Amniotic epithelial cell (primary cell): ENCODE measurements around the gene MTA3.
"Not testable (repeated sequence)": the region's sequence is repeated elsewhere in the genome, so short reads cannot be mapped to it uniquely, and the experiment has no call there.

ENCODE experiments used
- DNase-seq: peaks from one replicate; pipeline ENCODE4 v3.0.0-alpha.2; 2010; ENCODE audit warnings: low read depth

Gene MTA3

GRCh38 chr2:42663106-42663780 is 94.8 kb downstream of the MTA3 start:
- DNase-seq, result peak; percentile 66

GRCh38 chr2:42663828-42664227 is 95.4 kb downstream of the MTA3 start:
- no peak for DNase-seq

- DNase-seq, result no peak
These were observed 105.7 kb downstream of the MTA3 start for GRCh38 chr2:42673989-42674579.

DNA sequence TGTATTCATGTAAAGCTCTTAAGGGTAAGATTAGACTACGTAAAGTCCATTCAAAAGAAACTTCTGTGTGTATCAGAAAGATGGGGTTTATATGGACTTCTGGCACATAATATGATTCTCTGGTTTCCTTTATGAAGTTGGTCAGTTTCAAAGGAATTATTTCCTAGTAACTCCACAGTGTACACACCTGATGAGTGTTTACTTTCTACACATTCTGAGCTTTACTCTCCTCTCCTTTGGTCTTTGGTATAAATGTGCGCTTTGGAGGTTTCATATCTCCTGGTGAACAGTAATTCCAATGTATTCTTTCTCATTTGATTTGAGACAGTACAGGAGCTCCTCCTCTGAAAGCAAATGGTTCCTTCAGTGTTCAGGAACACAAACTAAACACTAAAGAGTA is 107.4 kb downstream of the MTA3 start:
- no peak for DNase-seq

GRCh38 chr2:42685303-42685702 is 116.9 kb downstream of the MTA3 start:
- no peak for DNase-seq

DNA sequence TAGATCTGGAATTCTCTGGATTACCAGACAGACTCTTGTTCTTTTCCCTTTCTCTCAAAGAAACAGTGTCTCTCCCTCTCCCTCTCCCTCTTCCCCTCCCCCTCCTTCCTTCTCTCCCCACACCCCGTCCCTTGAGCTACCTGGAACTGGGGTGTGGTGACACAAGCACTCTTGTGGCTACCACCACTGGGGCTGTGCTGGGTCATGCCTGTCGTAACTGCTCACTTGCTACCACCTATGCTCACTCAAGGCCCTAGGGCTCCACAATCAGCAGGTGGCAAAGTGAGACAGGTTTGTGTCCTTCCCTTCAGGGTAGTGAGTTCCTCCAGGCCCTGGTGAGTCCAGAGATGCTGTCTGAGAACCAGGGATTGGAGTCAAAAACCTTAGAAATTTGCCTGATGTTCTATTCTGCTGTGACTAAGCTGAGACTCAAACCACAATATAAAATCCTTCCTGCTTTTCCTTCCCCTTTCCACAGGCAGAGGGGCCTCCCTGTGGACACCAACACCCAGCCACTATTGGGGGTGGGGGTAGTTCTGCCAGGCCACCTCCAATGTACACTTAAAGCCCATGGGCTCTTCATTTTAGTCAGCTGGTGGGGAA is 124.7 kb downstream of the MTA3 start:
- DNase-seq, result peak; percentile 7

- no peak for DNase-seq
These were observed 125.5 kb downstream of the MTA3 start for GRCh38 chr2:42693688-42694479.

DNA sequence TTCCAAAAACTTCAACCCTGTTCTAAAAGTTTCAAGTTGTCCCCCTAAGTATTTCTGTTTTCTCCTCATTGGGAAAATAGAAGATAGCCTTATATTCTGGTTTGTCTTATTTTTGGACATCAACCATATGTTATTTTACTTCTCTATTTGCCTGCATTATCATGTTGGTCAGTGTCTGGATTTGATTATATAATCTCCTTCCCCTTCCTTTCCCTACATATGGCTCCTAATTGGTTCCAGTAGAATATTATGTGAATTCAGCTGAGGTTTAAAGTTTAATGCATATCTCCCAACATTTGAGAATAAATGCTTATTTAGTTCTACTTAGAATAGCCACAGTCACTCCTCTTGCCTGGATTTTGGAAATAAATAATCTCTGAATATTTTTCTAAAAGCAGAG is 128.6 kb downstream of the MTA3 start:
- DNase-seq, result no peak

- no peak for DNase-seq
These were observed 130.5 kb downstream of the MTA3 start for GRCh38 chr2:42698940-42699339.

DNA sequence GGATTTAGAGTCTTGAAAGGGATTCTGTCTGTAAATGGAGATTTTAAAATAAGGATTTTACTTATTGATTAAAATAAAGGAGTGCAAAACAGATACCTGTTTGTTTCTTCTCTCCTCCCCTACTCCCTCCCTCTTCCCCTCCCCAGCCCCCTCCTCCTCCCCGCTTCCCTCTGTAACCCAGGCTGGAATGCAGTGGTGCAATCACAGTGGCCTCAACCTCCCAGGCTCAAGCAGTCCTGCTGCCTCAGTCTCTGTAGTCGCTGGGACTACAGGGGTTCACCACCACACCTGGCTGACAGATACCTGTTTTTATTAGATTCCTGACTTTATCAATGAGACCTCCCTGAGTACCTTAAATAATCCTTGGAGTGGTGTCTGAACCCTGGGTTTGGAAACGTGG is 138.4 kb downstream of the MTA3 start:
- DNase-seq, result peak; percentile 57

DNA sequence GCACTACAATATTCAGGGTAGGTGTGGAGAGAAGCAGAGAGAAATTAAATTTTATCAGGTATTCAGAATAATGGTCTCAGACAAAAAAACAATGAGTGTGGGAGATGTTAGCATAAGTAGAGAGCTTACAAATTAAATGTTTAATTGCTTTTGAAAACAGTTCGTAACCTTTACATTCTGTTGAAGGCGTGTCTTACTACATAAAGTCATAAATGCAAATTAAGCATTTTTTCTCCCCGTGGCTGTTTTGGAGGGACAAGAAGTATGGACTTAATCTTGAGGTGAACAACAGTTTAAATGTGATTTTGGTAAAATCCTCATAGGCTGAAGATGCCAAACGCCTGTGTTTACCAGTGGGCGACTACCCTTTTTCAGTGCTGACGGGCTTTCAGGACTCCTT is 139.7 kb downstream of the MTA3 start:
- no peak for DNase-seq

DNA sequence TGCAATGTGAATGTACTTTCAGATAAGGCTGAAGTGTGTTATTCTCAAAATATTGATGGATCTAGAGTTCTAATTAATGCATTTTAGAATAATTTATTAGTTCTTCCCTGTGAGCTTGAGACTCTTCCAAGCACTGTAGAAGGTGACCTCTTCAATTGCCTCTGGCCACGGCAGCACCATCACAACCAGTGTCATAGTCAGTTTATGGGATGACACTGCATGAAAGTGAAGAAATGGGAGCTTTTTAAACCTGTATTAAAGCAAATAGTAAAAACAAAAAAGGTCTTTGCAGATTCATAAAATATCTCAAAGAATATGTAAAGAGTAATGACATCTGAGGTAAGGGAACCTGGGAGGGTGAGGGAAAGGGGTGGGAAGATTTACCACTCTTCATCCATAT is 143.5 kb downstream of the MTA3 start:
- no peak for DNase-seq

GRCh38 chr2:42712934-42713333 is 144.5 kb downstream of the MTA3 start:
- no peak for DNase-seq

DNA sequence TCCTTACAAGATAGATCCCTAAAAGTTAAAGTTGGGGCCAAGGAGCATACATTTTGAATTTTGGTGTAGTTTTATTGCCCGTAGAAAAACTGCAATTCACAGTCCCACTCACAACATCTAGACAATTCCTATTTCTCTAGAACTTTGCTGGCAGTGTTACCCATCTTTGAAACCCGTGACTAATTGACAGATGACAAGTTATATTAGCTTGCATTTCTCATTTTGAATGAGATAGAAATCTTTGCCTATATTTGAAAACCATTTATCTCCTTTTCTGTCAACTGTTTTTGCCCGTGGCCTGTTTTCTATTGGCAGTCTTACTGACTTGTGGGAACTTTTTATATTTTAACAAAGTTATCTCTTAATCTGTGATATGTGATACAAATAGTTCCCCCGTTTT is 145.5 kb downstream of the MTA3 start:
- no peak for DNase-seq

- no peak for DNase-seq
These were observed 146.3 kb downstream of the MTA3 start for GRCh38 chr2:42714686-42715085.

- DNase-seq, result no peak
These were observed 153.5 kb downstream of the MTA3 start for GRCh38 chr2:42721898-42722297.

DNA sequence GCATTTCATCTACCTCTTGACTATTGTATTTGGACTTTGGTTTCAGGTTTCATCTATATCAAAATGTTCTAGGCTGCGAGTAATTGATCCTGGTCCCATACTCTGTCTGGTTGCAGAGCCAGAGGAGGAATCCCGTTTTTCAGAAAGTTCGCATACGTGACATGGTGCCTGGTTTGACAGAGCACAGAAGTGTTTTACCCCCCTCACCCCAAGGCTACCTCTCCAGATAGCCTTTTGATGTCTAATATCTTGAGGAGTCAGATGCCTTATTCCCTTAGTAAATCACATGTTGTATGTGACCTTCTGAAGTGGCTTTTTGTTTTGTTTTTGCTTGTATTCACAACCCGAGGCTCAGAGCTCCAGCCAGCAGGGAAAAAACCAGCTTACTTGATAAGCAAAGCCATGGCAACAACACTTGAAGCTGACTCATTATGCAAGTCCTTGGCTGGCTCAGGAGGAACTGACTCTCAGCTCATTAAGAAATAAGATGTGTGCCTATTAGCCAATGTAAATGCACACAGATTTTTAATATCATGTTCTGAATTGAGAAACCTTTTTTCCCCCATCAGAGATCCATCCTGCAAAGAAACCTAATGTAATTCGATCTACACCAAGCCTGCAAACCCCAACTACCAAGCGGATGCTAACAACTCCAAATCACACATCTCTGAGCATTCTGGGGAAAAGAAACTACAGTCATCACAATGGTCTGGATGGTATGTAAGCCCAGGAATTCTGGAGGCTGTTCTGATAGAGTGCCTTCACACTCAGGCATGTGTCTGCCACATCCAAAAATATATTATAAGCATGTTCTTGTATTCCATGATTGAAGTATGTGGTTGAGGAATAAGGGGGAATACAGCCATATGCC is 154.1 kb downstream of the MTA3 start:
- DNase-seq, result peak; percentile 97

DNA sequence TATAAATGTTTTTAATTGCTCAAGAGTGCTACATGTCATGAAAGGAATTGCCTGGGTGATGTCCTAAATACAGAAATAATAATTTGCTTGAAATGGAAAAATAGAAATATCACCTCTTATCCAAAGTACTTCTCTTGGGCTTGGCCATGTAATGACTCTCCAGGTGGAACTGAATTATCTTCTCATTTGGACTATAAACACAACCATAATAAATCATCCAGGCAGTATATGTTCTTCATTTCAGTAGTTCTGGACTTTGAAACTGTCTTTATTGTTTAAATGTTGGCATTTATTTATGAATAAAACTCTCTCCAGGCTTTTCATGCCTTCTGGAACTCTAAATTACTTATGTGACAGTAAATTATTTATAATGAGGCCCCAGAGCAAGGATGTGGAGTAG is 155.0 kb downstream of the MTA3 start:
- DNase-seq, result no peak

- no peak for DNase-seq
These were observed 156.5 kb downstream of the MTA3 start for GRCh38 chr2:42724886-42725285.

- no peak for DNase-seq
These were observed 157.2 kb downstream of the MTA3 start for GRCh38 chr2:42725657-42726056.

DNA sequence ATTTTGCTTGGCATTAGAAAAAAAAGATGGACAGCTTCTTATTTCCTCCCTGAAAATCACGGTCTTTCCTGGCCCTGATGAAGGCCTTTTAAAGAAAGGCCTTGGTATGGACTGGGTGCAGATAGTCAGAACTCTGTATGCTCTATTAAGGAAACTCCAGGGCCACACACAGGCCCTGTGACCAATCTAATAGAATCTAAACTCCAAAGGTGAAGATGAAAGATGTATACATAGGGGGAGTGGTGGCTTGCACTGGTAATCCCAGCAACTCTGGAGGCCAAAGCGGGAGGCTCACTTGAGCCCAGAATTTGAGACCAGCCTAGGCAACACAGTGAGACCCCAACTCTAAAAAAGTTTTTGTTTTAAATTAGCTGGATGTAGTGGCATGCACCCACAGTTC is 158.2 kb downstream of the MTA3 start:
- no peak for DNase-seq

GRCh38 chr2:42731316-42731715 is 162.9 kb downstream of the MTA3 start:
- DNase-seq, result not testable (repeated sequence)
